Activated B cell treated with CpG ODN at 0.5 μM for 24 hours (primary cell): Measurements from ENCODE around the gene MESP1. TPM values are rescaled to one million over a fixed set of nuclear protein-coding genes. Genes with fewer than 3 reads are reported as not detected.

Experiments
- ATAC-seq: fragments of 200-7000 bp; cut with Tn5 transposase; one replicate; pipeline ENCODE4 v1.10.0; 2021; ENCODE audit warnings: low read depth, mild to moderate bottlenecking, moderate library complexity
- CTCF ChIA-PET: fragments of 350-600 bp; sonication (Branson Sonifier 250); formaldehyde crosslinking; loops from one replicate; lab custom pipeline; 2021; ENCODE audit warnings: antibody characterized with exemption; lab: Charles Lee
- POLR2A ChIA-PET: fragments of 350-600 bp; sonication (Branson Sonifier 250); formaldehyde crosslinking; loops from one replicate; lab custom pipeline; 2021; ENCODE audit warnings: antibody characterized with exemption; lab: Charles Lee
- DNase-seq: peaks from one replicate; pipeline ENCODE4 v3.0.0; 2022
- H3K27ac Mint-ChIP-seq: one replicate; pipeline ENCODE4 v1.8.0; 2020; ENCODE audit warnings: mixed read lengths
- H3K27me3 Mint-ChIP-seq: one replicate; pipeline ENCODE4 v1.8.0; 2021; ENCODE audit warnings: mixed read lengths
- H3K36me3 Mint-ChIP-seq: one replicate; pipeline ENCODE4 v1.8.0; 2021; ENCODE audit warnings: low read depth, mixed read lengths
- H3K4me1 Mint-ChIP-seq: one replicate; pipeline ENCODE4 v1.8.0; 2021; ENCODE audit warnings: mixed read lengths
- H3K4me3 Mint-ChIP-seq: one replicate; pipeline ENCODE4 v1.8.0; 2020; ENCODE audit warnings: mild to moderate bottlenecking, mixed read lengths
- H3K9me3 Mint-ChIP-seq: one replicate; pipeline ENCODE4 v1.8.0; 2020; ENCODE audit warnings: mixed read lengths
- CTCF ChIP-seq: fragments of 200-600 bp; IDR thresholded peaks from one replicate; pipeline ENCODE4 v1.8.0; 2022; ENCODE audit warnings: antibody characterized with exemption, mild to moderate bottlenecking
- intact Hi-C: fragments of 100-400 bp; cut with micrococcal nuclease; formaldehyde crosslinking; loops from one replicate; pipeline ENCODE4 v1.15.1; 2024
- total RNA-seq: library from RNA; stranded (reverse); gene quantifications from 2 replicates; pipeline ENCODE4 v1.2.3, GENCODE V29; 2022

The MESP1 gene
- total RNA-seq, 1 donor from 2014 or later, result 0.24 TPM

- ChIA-PET POLR2A (no interaction called here), CTCF (no interaction called here)
- DNase-seq, result no peak
- H3K9me3 Mint-ChIP-seq, result no peaks in the 10 kb centered on the region
- no peaks in the 10 kb centered on the region for H3K27me3 Mint-ChIP-seq
- no peaks in the 10 kb centered on the region for H3K36me3 Mint-ChIP-seq
- H3K27ac Mint-ChIP-seq, result no peak overlapping the region
- H3K4me3 Mint-ChIP-seq, result no peak overlapping the region
- no peak for TF ChIP-seq CTCF
- intact Hi-C loops, result no loop called here
- ATAC-seq, result no peak
- H3K4me1 Mint-ChIP-seq, result peaks cover 34% of the 10 kb centered on the region
Measured at GRCh38 chr15:89778861-89779260, 27.8 kb upstream of the MESP1 start.

GRCh38 chr15:89777782-89778380 is 26.8 kb upstream of the MESP1 start:
- DNase-seq (no peak), ATAC-seq (no peak)
- no peak overlapping the region for H3K4me3 Mint-ChIP-seq
- POLR2A ChIA-PET, result no interaction called here
- peaks cover 26% of the 10 kb centered on the region for H3K4me1 Mint-ChIP-seq
- no peak for TF ChIP-seq CTCF
- H3K36me3 Mint-ChIP-seq, result no peaks in the 10 kb centered on the region
- H3K9me3 Mint-ChIP-seq, result no peaks in the 10 kb centered on the region
- H3K27ac Mint-ChIP-seq, result no peak overlapping the region
- H3K27me3 Mint-ChIP-seq, result no peaks in the 10 kb centered on the region
- CTCF ChIA-PET, result interaction anchor here (1.1 kb wide), 1 partner anchor 97 kb away, joined by 7 read pairs; no protein-coding TSS in a partner anchor
- intact Hi-C loops, result loop anchor here (2.0 kb wide), 1 partner anchor 37 kb away; the partner anchor contains the start of gene ANPEP

DNA sequence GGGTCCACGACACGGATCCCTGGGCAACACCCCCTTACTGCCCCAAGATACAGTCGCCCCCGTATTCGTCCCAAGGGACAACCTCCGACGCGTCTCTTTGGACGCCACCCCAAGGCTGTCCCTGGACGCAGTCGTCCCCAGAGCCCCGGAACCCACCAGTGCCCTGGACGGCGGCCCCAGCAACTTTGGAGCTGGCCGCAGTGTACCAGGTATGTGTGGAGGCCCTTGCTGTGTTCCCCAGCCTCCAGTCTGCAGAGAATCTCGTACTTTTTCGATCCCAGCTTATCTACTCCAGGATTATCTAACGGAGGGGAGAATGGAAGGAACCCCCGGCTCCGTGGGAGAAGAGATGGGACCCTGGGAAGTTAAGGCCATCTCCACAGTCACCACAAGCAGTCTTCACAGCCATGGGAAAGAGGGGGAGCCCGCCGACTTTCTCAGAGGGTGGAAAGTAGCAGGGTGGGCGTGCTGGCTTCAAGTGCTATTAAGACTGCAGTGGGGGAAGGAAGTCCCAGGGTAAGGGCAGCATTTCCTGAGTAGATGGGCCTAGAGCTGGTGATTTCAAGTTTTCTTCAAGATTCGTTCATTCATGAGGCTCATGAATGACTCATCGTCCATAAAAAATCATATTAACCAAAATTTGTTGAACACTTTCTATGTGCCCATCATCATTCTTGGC is 26.2 kb upstream of the MESP1 start:
- peaks cover 21% of the 10 kb centered on the region for H3K4me1 Mint-ChIP-seq
- no peaks in the 10 kb centered on the region for H3K36me3 Mint-ChIP-seq
- ATAC-seq (no peak), DNase-seq (no peak)
- no peak for TF ChIP-seq CTCF
- intact Hi-C loops, result loop anchor here (2.0 kb wide), 1 partner anchor 38 kb away; the partner anchor contains the start of gene ANPEP
- no peak overlapping the region for H3K27ac Mint-ChIP-seq
- no peaks in the 10 kb centered on the region for H3K9me3 Mint-ChIP-seq
- H3K27me3 Mint-ChIP-seq, result no peaks in the 10 kb centered on the region
- ChIA-PET CTCF (interaction anchor here (1.1 kb wide), 1 partner anchor 98 kb away, joined by 7 read pairs; no protein-coding TSS in a partner anchor), POLR2A (interaction anchor here (0.6 kb wide), 1 partner anchor 420 kb away, joined by 4 read pairs; no protein-coding TSS in a partner anchor)
- H3K4me3 Mint-ChIP-seq, result peak overlapping the region; percentile 44

DNA sequence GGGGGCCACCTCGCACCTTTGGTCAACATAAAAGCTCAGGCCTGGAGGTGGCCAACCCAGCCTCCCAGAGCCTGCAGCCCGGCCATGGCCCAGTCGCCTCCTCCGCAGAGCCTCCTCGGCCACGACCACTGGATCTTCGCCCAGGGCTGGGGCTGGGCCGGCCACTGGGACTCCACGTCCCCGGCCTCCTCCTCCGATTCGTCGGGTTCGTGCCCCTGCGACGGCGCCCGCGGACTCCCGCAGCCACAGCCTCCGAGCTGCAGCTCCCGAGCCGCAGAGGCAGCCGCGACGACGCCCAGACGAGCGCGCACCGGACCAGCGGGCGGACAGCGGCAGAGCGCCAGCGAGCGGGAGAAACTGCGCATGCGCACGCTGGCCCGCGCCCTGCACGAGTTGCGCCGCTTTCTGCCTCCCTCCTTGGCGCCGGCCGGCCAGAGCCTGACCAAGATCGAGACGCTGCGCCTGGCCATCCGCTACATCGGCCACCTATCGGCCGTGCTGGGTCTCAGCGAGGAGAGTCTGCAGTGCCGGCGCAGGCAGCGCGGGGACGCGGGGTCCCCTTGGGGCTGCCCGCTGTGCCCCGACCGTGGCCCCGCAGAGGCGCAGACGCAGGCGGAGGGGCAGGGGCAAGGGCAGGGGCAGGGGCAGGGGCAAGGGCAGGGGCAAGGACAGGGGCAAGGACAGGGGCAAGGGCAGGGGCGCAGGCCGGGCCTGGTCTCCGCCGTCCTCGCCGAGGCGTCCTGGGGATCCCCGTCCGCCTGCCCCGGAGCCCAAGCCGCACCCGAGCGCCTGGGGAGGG is 25.4 kb upstream of the MESP1 start, which contains the start of gene MESP2:
Gene MESP2, plus strand, starts transcription at position 59 of the 799 bp plus-strand sequence. Its CDS starts 26 bp downstream, at position 85.
- peak within 1 kb of the TSS; percentile 77 for H3K4me3 Mint-ChIP-seq
- intact Hi-C loops, result loop anchor here (2.0 kb wide), 1 partner anchor 38 kb away; the partner anchor contains the start of gene ANPEP

More for the DNA sequence above, 25.4 kb upstream of the MESP1 start, which contains the start of gene MESP2:
- ATAC-seq, result peak; percentile 43
- ChIA-PET POLR2A (interaction anchor here (0.6 kb wide), 1 partner anchor 421 kb away, joined by 4 read pairs; no protein-coding TSS in a partner anchor), CTCF (interaction anchor here (1.1 kb wide), 1 partner anchor 99 kb away, joined by 7 read pairs; no protein-coding TSS in a partner anchor)
- Mint-ChIP-seq H3K36me3 (no peaks in the 10 kb centered on the region), H3K4me1 (peaks cover 15% of the 10 kb centered on the region), H3K27ac (no peak within 1 kb of the TSS), H3K9me3 (no peaks in the 10 kb centered on the region), H3K27me3 (no peaks in the 10 kb centered on the region)
- DNase-seq, result peak; percentile 61
- no peak for TF ChIP-seq CTCF
